GM08714 (cell line): ENCODE data around the gene SEMA5B.

Source experiments
- H3K4me3 ChIP-seq: fragments of 200-500 bp; sonication (Bioruptor generic); 2 replicates; pipeline ENCODE4 v1.5.1; 2014; ENCODE audit warnings: mild to moderate bottlenecking, low read length, inconsistent platforms
- ZNF274 ChIP-seq: IDR thresholded peaks from 2 replicates; pipeline ENCODE4 v1.6.1; 2012; ENCODE audit warnings: mild to moderate bottlenecking, low read depth, low read length

The SEMA5B gene

DNA sequence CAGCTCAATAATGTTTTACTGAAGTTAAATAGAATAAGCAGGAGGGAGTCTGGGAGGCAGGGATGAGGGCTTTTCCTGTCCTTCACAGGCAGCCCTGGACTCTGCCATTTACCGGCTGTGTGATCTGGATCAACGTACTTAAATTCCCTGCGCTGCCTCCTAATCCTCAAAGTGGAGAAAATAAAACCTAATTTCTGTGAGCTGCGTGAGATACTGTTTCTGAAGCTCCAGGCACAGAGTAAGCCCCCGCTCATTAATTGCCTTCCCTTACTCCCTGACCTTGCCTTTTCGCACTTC is 39.0 kb upstream of the SEMA5B start:
- no peak for TF ChIP-seq ZNF274
- H3K4me3 ChIP-seq, result no peak overlapping the region

DNA sequence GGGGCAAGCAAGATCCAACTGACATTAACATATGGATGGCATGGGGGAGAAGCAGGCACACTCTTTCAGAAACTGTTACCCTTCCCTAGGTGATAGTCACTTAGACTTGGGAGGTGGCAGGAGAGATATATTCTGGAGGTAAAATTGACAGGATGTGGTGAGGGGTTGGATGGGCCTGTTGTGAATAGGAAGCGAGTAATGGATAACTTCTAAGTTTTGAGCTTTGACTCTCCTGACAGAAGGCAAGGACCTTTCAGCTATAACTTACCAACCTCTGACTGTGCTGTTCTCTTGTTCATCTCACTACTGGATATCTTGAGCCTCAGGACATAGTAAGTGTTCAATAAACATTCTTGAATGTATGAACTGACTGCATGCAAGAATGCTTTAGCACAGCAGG is 37.4 kb upstream of the SEMA5B start:
- TF ChIP-seq ZNF274, result no peak

DNA sequence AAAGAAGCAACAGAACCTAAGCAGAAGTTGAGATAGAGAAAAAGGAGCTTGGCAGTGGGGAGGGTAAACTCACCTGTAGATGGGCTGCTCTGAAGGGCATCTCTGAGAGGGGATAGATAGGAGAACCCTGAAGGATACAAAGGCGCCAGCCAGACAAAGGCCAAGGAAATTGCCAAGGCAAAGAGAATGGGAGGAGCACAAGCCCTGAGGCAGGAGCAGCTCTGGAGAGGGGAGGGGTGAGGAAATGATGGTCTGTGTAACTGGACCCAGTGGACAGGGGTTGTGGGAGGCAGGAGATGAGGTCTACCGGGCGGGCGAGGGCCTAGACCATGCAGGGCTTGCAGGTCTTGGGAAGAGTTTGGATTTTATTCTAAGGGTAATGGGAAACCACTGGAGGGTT is 36.9 kb upstream of the SEMA5B start:
- no peak for TF ChIP-seq ZNF274
- no peak overlapping the region for H3K4me3 ChIP-seq

More for the DNA sequence above, 37.4 kb upstream of the SEMA5B start:
- no peak overlapping the region for H3K4me3 ChIP-seq

DNA sequence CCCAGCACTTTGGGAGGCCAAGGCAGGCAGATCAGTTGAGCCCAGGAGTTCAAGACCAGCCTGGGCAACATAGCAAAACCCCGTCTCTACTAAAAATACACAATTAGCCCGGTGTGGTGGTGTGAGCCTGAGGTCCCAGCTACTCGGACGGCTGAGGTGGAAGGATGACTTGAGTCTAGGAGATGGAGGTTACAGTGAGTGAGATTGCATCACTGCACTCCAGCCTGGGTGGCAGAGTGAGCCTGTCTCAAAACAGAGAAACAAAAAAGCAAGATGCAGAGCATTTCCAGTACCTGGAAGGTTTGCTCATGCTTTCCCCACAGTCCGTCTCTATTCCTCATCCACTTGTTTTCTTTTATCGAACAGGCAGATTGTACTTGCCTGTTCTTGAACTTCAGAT is 35.5 kb upstream of the SEMA5B start:
- no peak for TF ChIP-seq ZNF274
- H3K4me3 ChIP-seq, result no peak overlapping the region

DNA sequence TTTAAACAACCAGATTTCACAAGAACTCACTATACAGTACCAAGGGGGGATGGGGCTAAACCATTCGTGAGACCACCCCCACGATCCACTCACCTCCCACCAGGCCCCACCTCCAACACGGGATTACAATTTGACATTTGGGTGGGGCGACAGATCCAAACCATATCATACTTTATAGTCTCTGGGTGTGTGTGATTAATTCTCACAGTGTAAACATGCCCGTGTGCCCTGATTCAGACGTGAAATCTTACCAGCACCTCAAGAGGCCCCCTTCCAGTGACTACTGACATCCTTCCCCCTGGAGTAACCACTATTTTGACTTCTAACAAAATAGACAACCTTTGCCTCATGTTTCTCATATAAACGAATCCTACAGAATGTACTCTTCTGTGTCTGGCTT is 34.3 kb upstream of the SEMA5B start:
- no peak overlapping the region for H3K4me3 ChIP-seq
- no peak for TF ChIP-seq ZNF274

DNA sequence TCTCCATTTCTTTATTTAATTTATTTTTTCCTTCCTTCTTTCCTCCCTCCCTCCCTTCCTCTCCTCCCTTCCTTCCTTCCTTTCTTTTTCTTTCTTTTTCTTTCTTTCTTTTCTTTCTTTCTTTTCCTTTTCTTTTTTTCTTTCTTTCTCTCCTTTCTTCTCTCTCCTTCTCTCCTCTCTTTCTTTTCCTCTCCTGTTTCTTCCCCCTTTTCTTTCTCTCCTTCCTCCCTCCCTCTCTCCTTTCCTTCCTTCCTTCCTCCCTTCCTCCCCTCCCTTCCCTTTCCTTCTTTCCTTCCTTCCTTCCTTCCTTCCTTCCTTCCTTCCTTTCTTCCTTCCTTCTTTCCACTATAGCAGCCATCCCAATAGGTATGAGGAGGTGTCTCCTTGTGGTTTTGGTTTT is 32.5 kb upstream of the SEMA5B start:
- no peak overlapping the region for H3K4me3 ChIP-seq
- no peak for TF ChIP-seq ZNF274

DNA sequence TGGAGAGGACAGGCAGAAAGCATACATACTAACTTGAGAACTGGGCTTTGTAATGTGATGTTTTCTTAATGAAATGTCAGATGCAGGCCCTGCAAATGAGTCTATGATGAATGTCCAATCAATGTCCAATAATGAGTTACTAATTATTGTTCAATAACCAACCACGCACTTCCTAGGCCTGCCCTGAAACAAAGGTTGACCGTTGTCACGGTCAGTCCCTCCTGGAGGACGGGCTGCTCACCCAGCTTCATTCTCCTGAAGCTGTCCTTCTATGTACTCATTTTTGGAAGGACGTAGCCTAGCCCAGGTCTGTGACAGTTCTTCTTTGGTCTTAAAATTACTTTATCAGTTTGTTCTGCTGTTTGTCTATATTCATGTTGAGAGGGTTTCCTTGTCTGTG is 30.9 kb upstream of the SEMA5B start:
- no peak overlapping the region for H3K4me3 ChIP-seq
- TF ChIP-seq ZNF274, result no peak

DNA sequence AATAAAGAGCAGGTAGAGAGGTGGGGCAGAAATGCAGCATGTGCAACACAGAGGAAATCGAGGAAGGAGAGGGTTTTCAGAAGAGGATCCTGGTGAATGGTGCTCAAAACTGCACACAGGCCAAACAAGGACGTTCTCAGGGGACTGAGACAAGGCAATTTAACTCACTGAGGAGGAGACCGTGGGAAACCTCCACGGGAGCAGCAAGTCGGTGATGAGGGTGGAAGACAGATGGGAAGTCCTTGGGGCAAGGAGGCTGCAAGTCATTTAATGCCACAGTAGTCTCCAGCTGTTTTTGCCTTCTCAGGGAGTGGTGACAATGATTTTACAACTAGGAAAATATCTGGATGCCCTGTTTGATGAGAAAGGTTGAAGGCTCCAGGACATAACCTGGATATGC is 27.8 kb upstream of the SEMA5B start:
- TF ChIP-seq ZNF274, result no peak
- no peak overlapping the region for H3K4me3 ChIP-seq

DNA sequence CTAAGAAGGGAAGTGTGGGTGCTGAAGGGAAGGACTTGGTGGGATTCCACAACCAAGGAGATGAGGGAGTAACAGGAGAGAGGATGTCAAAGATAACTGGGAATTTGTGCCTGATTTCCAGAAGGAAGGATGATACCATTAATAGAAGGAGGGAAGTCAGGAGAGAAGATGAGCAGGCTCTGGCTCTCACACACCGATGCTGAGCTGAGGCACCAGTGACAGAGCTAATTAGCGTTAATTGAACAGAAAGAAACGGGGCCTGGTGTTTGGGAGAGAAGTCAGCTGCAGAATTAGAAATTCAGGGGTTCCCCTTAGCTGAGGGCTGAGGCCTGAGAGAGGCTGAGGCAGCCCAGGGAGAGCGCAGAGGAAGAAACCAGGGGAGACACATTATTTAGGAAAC is 27.4 kb upstream of the SEMA5B start:
- TF ChIP-seq ZNF274, result no peak
- no peak overlapping the region for H3K4me3 ChIP-seq

DNA sequence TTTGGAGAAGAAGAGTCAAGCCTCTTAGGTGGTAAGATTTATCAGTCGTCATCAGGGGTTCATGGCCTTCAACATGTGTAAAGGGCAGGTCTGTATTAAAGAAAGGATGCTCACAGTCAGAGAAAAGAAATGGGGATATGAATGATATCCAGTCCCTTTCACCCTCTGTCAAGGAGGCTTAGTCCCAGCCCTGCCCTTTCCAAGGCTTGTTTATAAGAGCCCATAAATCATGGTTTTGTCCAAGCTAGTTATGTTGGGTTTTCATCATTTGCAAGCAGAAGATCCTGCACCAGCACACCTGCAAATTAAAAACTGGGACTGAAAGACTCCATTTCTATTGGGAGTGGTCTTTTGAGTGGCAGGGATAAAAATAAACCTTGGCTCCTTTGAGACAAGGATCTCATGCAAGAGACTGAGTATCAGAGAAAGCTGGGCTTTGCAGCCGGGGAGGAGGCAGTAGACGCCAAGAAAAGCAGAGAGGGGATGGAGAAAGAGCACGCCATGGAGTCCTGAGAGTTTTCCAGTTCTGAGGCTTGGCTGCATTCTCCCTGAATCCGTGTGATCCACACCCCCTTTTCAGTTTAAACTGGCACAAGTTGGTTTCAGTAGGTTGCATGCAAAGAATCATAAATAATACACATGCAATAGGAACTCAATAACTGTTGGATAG is 26.7 kb upstream of the SEMA5B start:
- no peak overlapping the region for H3K4me3 ChIP-seq
- TF ChIP-seq ZNF274, result no peak

DNA sequence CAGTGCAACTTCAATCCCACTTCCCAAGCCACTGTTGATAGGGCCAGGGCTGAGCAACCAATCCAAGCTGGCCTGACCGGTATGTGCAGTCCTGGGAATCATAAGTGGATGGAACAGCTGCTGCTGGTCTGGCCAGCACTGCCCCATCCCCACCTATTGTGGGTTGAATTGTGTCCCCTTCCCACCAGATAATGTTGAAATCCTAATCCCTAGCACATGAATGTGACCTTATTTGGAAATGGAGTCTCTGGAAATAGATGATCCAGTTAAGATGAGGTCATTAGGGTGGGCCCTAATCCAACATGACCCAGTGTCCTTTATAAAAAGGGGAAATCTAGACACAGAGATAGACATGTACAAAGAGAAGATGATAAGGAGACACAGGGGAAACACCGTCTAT is 25.5 kb upstream of the SEMA5B start:
- no peak overlapping the region for H3K4me3 ChIP-seq
- TF ChIP-seq ZNF274, result no peak

DNA sequence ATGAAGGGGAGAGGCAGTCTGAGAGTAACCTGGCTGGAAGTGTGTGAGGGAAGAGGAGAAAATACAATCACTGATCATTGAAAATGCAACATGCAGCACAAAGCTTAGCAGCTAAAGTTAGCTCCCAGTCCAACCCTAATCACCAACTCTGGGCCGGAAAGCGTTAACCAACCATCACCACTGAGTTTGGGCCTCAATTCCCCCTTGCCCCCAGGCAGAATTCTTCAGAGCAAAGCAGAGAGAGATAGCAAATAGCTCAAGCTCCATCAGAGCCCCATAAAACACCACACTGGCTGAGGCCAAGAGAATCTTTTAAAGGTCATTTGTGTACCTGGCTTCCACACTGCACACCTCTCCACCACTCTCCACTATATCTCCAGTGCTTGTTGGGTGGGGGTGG is 23.1 kb upstream of the SEMA5B start:
- H3K4me3 ChIP-seq, result no peak overlapping the region
- TF ChIP-seq ZNF274, result no peak

DNA sequence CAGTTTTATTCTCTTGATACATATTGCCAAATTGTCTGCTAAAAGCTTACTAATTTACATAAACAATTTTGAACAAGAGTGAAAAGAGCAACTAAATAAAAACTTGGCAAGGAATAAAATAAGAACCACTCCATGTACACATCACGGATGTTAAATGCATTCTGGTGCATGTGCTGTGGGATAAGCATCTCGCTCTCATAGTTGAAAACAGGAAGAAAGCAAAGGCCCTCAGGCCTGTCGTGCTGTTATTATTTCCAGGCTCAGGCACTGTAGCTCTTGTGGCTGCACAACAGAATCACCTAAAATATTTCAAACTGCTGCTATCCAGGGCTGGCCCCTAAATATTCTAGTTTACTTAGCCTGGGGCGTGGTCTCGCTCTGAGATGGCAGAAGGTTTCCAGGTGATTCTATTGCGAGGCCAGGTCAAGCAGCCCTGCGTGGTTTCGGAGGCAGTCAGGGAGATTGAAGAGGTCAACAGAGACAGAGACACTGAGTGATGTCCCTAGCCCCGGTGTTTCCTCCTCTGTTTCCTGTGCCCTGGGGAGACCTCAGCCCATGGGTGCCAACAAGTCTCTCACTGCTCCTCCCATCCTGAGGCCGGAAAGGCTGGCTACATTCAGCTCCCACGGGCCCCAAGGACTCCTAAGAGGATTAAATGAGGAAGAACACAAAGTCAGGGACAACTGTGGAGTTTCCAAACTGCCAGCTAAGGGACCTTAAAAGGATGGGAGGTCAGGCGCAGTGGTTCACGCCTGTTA is 21.1 kb upstream of the SEMA5B start:
- no peak overlapping the region for H3K4me3 ChIP-seq
- no peak for TF ChIP-seq ZNF274

DNA sequence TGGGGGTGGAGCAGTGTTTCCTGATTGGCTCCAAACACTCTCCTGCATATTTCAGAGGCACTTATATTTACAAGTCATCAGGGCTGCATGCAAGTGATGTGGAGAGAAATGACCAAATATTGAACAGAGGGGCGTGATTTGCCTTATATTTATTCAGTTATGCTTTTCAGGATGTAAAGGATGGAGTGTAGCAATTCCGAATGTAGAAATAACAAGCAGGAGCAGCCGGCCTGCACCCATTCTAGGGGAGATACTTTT is 19.4 kb upstream of the SEMA5B start:
- TF ChIP-seq ZNF274, result no peak
- H3K4me3 ChIP-seq, result no peak overlapping the region

DNA sequence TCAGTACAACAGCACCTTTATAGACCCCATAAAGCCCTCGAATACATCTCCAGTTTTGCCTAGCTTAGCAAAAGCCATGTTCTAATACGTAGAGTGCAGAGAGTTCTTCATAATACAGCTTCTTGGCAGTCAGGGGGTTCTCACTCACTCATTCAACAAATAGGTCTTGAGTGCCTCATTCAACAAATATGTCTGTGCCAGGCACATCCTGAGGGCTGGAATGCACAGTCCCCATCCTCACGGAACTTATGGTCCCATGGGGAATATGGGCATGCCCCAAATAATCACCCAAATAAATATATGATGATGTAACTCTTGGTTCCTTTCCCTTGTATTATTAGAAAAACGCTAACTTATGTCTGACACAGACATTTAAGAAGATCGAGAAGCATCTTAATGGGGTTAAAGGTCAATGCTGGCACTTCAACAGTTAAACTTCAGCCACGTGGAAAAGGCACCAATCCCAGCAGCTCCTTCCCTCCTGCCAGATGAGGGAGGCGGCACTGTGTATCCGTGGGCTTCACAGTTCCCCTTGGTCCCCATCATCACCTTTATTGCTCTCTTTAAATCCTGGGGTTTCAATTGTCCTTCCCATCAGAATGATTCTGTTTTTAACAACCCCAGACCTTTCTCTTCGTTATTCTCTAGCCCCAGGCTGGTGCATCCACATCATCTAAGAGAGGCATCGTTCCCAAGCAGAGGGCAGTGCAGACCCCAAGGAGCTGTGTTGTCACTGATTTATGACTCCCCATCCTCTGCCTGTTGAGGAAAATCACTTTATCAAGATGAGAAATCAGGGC is 18.9 kb upstream of the SEMA5B start:
- H3K4me3 ChIP-seq, result no peak overlapping the region
- no peak for TF ChIP-seq ZNF274
